GM21390 (cell line): ENCODE measurements around the gene SFMBT2.

ENCODE experiments used
- ATAC-seq: cut with Tn5 transposase; IDR thresholded peaks from one replicate; pipeline ENCODE4 v1.9.1; 2021; ENCODE audit not compliant: unreplicated experiment

Gene SFMBT2

GRCh38 chr10:7370511-7370910 lies 40.3 kb downstream of the SFMBT2 start:
- no peak for ATAC-seq

- ATAC-seq, result no peak
Measured at GRCh38 chr10:7365027-7365745, 45.6 kb downstream of the SFMBT2 start.

GRCh38 chr10:7364474-7364873 lies 46.4 kb downstream of the SFMBT2 start:
- no peak for ATAC-seq

GRCh38 chr10:7363700-7364099 lies 47.1 kb downstream of the SFMBT2 start:
- no peak for ATAC-seq

GRCh38 chr10:7362471-7362870 lies 48.4 kb downstream of the SFMBT2 start:
- no peak for ATAC-seq

GRCh38 chr10:7361316-7361715 lies 49.5 kb downstream of the SFMBT2 start:
- ATAC-seq, result no peak

GRCh38 chr10:7359954-7360353 lies 50.9 kb downstream of the SFMBT2 start:
- no peak for ATAC-seq

GRCh38 chr10:7359356-7359755 lies 51.5 kb downstream of the SFMBT2 start:
- no peak for ATAC-seq

- no peak for ATAC-seq
Measured at GRCh38 chr10:7357193-7357592, 53.6 kb downstream of the SFMBT2 start.

- ATAC-seq, result no peak
Measured at GRCh38 chr10:7354330-7355047, 56.3 kb downstream of the SFMBT2 start.

GRCh38 chr10:7351894-7352293 lies 58.9 kb downstream of the SFMBT2 start:
- ATAC-seq, result no peak

GRCh38 chr10:7350541-7351195 lies 60.2 kb downstream of the SFMBT2 start:
- no peak for ATAC-seq

GRCh38 chr10:7345717-7346116 lies 65.1 kb downstream of the SFMBT2 start:
- ATAC-seq, result no peak

GRCh38 chr10:7343040-7343439 lies 67.8 kb downstream of the SFMBT2 start:
- no peak for ATAC-seq

GRCh38 chr10:7340179-7340874 lies 70.5 kb downstream of the SFMBT2 start:
- ATAC-seq, result no peak

- no peak for ATAC-seq
Measured at GRCh38 chr10:7339510-7339909, 71.3 kb downstream of the SFMBT2 start.

GRCh38 chr10:7338469-7338868 lies 72.4 kb downstream of the SFMBT2 start:
- no peak for ATAC-seq

GRCh38 chr10:7337431-7338171 lies 73.2 kb downstream of the SFMBT2 start:
- peak; percentile 84 for ATAC-seq

- no peak for ATAC-seq
Measured at GRCh38 chr10:7335977-7336376, 74.9 kb downstream of the SFMBT2 start.

- no peak for ATAC-seq
Measured at GRCh38 chr10:7334642-7334964, 76.2 kb downstream of the SFMBT2 start.
